WI38 (cell line): Measurements from ENCODE around the gene SLC25A20.

Experiments used
- H3K4me3 ChIP-seq: 2 replicates; pipeline ENCODE4 v1.5.1; 2011; ENCODE audit warnings: low read depth, mild to moderate bottlenecking, control low read depth, low read length
- TF ChIP-seq, protein P1 (sequence below): IDR thresholded peaks from 2 replicates; pipeline ENCODE4 v1.5.1; 2012; ENCODE audit warnings: low read depth, mild to moderate bottlenecking, control low read depth, low read length

SLC25A20 gene

DNA sequence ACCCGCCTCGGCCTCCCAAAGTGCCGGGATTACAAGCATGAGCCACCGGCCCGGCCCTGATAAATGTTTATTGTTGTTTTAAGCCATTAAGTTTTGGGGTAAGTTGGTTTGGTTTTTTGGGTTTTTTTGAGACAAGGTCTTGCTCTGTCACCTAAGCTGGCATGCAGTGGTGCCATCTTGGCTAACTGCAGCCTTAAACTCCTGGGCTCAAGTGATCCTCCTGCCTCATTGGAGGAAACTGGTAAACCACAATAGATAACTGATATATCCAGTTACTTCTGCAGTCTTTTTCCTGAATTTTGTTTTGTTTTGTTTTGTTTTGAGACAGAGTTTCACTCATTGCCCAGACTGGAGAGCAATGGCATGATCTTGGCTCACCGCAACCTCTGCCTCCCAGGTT, 4.2 kb downstream of the SLC25A20 start:
- TF ChIP-seq, protein P1, sequence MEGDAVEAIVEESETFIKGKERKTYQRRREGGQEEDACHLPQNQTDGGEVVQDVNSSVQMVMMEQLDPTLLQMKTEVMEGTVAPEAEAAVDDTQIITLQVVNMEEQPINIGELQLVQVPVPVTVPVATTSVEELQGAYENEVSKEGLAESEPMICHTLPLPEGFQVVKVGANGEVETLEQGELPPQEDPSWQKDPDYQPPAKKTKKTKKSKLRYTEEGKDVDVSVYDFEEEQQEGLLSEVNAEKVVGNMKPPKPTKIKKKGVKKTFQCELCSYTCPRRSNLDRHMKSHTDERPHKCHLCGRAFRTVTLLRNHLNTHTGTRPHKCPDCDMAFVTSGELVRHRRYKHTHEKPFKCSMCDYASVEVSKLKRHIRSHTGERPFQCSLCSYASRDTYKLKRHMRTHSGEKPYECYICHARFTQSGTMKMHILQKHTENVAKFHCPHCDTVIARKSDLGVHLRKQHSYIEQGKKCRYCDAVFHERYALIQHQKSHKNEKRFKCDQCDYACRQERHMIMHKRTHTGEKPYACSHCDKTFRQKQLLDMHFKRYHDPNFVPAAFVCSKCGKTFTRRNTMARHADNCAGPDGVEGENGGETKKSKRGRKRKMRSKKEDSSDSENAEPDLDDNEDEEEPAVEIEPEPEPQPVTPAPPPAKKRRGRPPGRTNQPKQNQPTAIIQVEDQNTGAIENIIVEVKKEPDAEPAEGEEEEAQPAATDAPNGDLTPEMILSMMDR, result no peak
- no peak overlapping the region for H3K4me3 ChIP-seq

DNA sequence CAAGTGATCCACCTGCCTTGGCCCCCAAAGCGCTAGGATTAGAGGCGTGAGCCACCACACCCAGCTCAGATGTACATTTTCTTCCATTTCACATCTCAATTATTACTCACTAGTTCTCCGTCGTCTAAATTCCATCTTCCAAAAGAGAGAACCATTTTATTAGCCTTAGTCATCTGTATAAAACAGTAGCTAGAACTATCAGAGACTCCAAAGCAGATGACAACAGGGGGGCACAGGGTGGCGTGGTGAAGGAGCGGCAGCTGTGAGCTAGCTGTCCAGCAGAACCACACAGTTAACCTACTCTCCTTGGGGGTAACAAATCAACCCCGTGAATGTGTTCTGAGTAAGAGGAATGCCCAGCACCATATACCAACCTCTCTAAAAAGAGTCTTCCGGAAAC, 7.1 kb downstream of the SLC25A20 start:
- TF ChIP-seq, protein P1, result no peak
- no peak overlapping the region for H3K4me3 ChIP-seq

DNA sequence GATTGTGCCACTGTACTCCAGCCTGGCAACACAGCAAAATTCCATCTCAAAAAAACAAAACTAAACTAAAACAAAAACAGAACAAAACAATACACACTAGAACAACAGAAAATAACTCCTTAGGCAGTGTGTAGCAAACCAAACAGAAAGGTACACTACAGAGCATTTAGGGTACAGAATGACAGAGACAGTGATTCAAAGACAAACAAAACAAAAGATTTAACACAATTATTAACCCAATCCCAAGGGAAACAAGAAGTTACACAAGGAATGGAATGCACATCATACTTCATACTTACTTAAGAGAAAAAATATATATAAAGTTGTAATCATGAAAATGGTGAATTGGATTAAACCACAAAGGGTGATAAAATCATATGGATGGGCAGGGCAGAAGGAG, 12.9 kb downstream of the SLC25A20 start:
- no peak overlapping the region for H3K4me3 ChIP-seq
- TF ChIP-seq, protein P1, result no peak

DNA sequence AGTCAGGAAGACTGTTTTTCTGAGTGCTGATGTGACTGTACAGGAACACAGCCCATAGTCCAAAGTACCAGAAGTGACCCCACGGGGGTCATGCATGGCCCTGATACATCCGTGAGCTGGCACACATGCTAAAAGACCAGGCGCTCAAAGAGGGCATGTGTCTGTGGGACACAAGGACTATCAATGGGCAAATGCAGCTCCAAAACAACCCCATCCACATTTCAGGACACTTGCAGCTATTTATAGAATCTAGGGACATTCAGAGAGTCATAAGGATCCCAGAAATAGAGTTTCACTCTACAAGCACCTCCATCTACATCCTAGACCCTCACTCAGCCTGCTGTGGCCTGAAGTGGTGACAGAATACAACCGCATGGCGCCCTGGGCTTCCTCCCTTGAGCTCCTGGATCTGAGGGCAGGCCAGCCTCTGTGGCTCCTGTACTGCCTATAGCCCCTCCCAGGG, 17.0 kb downstream of the SLC25A20 start:
- no peak overlapping the region for H3K4me3 ChIP-seq
- TF ChIP-seq, protein P1, result no peak

DNA sequence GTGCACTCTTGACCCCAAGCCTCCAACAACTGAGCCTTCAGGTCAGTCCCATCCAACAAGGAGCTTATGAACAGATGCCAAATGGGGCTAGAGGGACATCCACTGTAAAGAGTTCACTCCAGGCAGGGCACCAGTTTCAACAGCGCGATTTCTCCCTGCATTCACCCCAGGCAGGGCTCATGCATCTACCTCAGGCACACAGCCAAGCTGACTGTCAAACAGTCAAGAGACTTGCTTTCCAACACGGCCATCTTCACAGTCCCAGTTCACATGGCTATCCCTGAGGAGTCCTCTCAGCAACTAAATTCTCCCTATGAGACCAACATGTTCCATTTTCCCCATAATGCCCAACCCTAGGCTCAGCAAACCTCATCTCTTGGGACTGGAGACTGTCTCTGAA, 17.7 kb downstream of the SLC25A20 start:
- no peak overlapping the region for H3K4me3 ChIP-seq
- TF ChIP-seq, protein P1, result no peak

DNA sequence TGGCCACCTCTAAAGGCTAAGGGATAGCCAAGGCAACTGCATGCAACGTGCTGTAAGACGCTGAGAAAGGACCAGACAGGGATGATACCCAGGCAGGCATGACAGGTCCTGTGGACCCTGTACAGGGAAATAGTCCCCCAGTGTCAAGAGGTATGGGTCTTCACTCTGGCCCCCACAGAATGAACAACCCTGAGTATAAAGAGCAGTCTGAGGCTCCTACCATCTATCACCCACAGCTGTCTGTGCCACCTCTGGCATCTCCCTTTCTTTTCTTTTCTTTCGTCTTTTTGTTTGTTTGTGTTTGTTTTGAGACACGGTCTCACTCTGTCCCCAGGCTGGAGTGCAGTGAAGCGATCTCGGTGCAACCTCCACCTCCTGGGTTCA, 18.7 kb downstream of the SLC25A20 start:
- TF ChIP-seq, protein P1, result no peak
- H3K4me3 ChIP-seq, result no peak overlapping the region

DNA sequence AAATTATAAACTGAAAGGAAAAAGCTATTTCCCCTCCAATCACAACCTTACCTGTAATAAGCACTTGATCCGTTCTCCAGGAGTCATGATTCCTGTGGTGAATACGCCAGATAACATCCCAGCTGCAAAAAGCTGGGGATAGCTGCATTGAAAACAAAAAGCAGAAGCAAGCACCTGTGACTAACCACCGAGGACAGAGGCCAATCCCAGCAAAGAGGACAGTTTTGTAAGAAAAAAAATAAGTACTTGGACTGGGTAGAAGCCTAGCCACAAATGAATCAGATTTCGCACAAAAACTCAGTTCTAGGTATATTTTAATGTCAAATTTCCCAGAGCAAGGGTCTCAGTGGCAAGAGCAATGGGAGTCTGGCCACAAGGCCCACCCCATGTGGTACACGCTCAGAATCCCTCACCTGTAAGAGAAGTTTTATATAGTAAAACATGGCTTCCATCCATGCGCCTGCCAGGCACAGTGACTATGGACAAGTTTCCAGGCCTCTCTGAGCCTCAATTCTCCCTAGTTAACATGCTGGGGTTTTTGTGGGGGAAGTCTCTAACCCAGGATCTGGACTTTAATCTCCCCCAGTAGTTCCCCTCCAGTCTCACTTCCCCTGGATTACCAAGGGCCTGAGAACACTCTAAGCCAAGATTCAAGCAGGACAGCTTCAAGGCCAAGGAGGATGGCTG, 19.2 kb downstream of the SLC25A20 start:
- TF ChIP-seq, protein P1, result no peak
- no peak overlapping the region for H3K4me3 ChIP-seq
